ENCODE measurements around the gene ATP5PB. TPM values are rescaled to one million over a fixed set of nuclear protein-coding genes. Genes with fewer than 3 reads are reported as not detected.
A peak's percentile ranks its signal among the peaks of the same experiment; 100 is the strongest.

ATP5PB gene
- total and polyA plus RNA-seq, 8 donors = 180 to 319 (median 271) TPM

DNA sequence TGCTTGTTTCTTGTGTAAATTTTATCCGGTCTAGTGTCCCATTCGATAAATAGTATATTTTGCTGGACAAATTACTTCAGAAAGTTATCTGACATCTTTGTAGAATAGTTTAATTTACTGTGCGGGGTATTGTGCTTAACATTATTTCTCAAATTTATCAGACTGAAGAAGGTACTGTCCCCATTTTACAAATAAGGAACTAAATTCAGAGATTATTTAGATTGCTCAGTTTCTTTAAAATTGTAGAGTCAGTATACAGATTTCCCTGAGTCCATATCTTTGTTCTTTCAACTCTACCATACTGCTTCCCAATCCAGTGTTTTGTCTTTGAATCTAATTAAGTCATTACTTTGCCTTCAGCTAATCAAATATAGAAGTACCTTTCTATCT, 6.4 kb downstream of the ATP5PB start:
- peaks cover under 1 to 37% of the 10 kb centered on the region in 2 donors for H3K4me1 ChIP-seq
- no peak overlapping the region for H3K27ac ChIP-seq
- no peak for ATAC-seq
- intact Hi-C loops (cut with DNase I) = no loop called here
- H3K9me3 ChIP-seq = no peaks in the 10 kb centered on the region
- H3K36me3 ChIP-seq = peaks cover 3 to 77% of the 10 kb centered on the region in 2 donors
- no peaks in the 10 kb centered on the region for H3K27me3 ChIP-seq
- TF ChIP-seq, protein P1, sequence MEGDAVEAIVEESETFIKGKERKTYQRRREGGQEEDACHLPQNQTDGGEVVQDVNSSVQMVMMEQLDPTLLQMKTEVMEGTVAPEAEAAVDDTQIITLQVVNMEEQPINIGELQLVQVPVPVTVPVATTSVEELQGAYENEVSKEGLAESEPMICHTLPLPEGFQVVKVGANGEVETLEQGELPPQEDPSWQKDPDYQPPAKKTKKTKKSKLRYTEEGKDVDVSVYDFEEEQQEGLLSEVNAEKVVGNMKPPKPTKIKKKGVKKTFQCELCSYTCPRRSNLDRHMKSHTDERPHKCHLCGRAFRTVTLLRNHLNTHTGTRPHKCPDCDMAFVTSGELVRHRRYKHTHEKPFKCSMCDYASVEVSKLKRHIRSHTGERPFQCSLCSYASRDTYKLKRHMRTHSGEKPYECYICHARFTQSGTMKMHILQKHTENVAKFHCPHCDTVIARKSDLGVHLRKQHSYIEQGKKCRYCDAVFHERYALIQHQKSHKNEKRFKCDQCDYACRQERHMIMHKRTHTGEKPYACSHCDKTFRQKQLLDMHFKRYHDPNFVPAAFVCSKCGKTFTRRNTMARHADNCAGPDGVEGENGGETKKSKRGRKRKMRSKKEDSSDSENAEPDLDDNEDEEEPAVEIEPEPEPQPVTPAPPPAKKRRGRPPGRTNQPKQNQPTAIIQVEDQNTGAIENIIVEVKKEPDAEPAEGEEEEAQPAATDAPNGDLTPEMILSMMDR (IDR thresholded peaks at IDR 0.05) = no peak
- no peak for DNase-seq
- no peak overlapping the region for H3K4me3 ChIP-seq

DNA sequence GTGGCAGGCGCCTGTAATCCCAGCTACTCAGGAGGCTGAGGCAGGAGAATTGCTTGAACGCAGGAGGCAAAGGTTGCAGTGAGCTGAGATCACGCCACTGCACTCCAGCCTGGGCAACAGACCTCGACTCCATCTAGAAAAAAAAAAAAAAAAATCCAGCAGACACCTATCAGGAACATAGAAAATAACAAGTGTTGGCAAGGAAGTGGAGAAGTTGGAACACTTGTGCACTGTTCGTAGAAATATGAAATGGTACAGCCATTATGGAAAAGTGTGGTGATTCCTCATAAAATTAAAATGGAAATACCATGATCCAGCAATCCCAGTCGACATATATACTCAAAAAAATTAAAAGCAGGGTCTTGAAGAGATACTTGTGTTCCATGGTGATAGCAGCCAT, 12.5 kb downstream of the ATP5PB start:
- DNase-seq (no peak), ATAC-seq (no peak)
- H3K27me3 ChIP-seq = no peaks in the 10 kb centered on the region
- no peak overlapping the region for H3K4me3 ChIP-seq
- no peaks in the 10 kb centered on the region for H3K4me1 ChIP-seq
- TF ChIP-seq, protein P1 (IDR thresholded peaks at IDR 0.05) = no peak
- H3K36me3 ChIP-seq = peaks cover 7 to 66% of the 10 kb centered on the region in 2 donors
- no peak overlapping the region for H3K27ac ChIP-seq
- H3K9me3 ChIP-seq = no peaks in the 10 kb centered on the region
- intact Hi-C loops (cut with DNase I) = no loop called here

DNA sequence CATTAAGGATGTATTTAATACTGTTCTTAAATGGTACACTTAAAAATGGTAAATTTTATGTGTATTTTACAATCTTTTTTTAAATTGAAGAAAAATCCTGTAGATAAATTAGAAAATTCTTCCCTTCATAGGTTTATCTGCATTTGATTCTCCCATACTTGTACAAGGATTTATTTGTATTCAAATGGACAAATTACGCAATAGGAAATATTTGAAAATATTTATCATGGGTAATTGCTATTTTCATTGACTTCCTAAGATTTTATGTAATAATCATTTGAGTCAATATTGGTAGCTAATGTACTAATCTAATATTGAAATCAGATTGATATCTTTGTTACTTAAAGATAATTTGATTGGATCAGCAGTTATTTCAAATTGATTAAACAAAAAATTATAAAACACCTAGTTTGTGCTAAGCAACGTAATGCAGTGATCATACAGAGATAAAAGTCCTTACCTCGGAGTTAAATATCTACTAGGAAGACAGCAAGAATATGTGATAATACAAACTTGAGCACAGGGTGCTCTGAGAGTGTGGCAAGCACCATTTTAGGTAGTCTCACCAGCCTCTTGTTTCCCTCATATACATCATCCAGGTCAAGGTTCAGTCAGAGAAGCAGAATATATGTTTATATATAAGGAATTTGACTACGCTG, 13.2 kb downstream of the ATP5PB start:
- TF ChIP-seq, protein P1 (IDR thresholded peaks at IDR 0.05) = no peak
- H3K27ac ChIP-seq = no peak overlapping the region
- H3K27me3 ChIP-seq = no peaks in the 10 kb centered on the region
- intact Hi-C loops (cut with DNase I) = no loop called here
- peaks cover 7 to 64% of the 10 kb centered on the region in 2 donors for H3K36me3 ChIP-seq
- H3K4me1 ChIP-seq = no peaks in the 10 kb centered on the region
- ATAC-seq (no peak), DNase-seq (no peak)
- H3K4me3 ChIP-seq = no peak overlapping the region
- H3K9me3 ChIP-seq = no peaks in the 10 kb centered on the region

DNA sequence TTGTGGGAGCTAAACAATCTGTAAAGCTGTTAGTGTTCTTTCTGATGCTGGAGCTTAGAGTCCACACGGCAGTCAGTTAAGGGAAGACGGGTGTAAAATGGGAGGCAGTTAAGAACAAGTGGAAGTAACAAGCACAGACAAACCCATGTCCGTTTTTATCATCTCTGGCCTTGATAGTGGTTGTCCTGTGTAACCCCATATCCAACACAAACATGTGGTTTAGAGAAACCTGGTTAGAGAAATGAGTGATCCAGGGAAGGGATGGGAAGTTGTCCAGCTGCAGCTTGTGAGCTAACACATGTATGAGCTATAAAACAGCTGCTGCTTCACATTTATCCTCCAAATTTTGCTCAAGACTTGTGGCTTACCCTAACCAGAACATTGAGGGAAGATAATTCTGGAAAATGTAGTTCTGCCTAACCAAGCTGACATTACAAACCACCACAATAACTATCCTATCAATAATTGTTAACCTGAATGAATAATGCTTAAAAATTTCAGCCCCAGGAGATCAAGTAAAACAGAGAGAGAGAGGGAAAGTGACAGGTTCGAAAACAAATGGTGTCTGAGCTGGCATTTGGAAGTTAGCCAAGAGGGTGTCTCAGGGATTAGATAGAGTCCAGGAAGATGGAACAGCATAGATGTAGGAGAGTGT, 13.9 kb downstream of the ATP5PB start:
- Histone ChIP-seq H3K4me1 (no peaks in the 10 kb centered on the region), H3K27ac (no peak overlapping the region), H3K36me3 (peaks cover 7 to 63% of the 10 kb centered on the region in 2 donors), H3K27me3 (no peaks in the 10 kb centered on the region), H3K9me3 (no peaks in the 10 kb centered on the region), H3K4me3 (no peak overlapping the region)
- peak in 2 of 4 donors; percentile 42 to 43 for DNase-seq
- intact Hi-C loops (cut with DNase I) = no loop called here
- TF ChIP-seq, protein P1 (IDR thresholded peaks at IDR 0.05) = no peak
- ATAC-seq = no peak

DNA sequence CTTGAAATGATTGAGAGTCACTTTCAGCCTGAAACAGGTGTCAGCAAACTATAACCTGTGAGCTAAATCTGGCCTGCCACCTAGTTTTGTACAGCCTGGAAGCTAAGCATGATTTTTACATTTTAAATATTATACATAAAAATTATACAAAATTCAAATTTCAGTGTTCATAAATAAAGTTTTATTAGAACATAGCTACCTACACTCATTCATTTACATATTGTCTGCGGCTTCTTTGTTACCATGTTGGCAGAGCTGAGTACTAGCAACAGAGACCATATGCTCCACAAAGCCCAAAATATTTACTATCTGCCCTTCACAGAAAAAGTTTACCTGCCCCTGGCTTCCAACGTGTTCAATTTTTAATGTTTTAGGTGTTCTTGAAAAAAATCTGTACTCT, 16.5 kb downstream of the ATP5PB start:
- intact Hi-C loops (cut with DNase I) = no loop called here
- peaks cover 4 to 48% of the 10 kb centered on the region in 2 donors for H3K36me3 ChIP-seq

More for the DNA sequence above, 16.5 kb downstream of the ATP5PB start:
- H3K4me3 ChIP-seq = no peak overlapping the region
- peaks cover 0 to 11% of the 10 kb centered on the region in 2 donors for H3K4me1 ChIP-seq
- no peak for ATAC-seq
- no peaks in the 10 kb centered on the region for H3K27me3 ChIP-seq
- H3K9me3 ChIP-seq = no peaks in the 10 kb centered on the region
- H3K27ac ChIP-seq = no peak overlapping the region
- TF ChIP-seq, protein P1 (IDR thresholded peaks at IDR 0.05) = no peak
- no peak for DNase-seq

Data from left lung (tissue), 10 donors.